Adrenal gland (tissue), 5 donors: ENCODE measurements around the gene IL1RAPL1.

Experiments used
- POLR2A ChIP-seq, 2 donors: fragments of 450-650 bp; IDR thresholded peaks; one replicate each; pipeline ENCODE4 v1.6.1; 2017; ENCODE audit warnings: antibody characterized with exemption in 2 of 2, mild to moderate bottlenecking in 2 of 2, moderate library complexity in 1 of 2
- TF ChIP-seq, protein P1 (sequence below), 6 experiments: fragments of 450-650 bp in 4 of 6; fragments of 200-600 bp in 2 of 6; sonication (generic) in 1 of 6; IDR thresholded peaks; 1 replicate in 5 of 6; 2 replicates in 1 of 6; pipeline versions ENCODE4 v1.5.1 to v1.8.0; 2016 to 2021; ENCODE audit warnings: antibody characterized with exemption in 6 of 6, mild to moderate bottlenecking in 2 of 6, moderate library complexity in 1 of 6
- donor health status: DM: no; HTN: no; CAD: no.

DNA sequence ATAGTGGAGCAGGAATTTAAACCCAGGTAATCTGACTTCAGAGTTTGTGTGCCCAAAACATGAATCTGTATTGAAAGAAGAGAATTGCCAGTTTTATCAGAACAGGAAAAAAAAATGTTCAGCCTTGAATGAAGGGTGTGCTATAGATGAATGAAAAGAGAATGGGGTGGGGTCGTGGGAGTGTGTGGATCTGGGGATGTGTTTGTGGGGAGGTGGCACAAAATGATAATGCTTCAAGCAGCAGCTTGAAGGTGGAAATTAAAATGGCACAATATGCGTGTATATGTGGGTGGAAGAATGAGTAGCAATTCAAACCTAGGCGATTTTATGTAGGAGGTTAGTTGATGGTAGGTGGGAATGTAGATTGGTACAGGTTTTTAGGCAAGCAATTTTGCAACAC lies 122.2 kb downstream of the IL1RAPL1 start:
- TF ChIP-seq, protein P1, sequence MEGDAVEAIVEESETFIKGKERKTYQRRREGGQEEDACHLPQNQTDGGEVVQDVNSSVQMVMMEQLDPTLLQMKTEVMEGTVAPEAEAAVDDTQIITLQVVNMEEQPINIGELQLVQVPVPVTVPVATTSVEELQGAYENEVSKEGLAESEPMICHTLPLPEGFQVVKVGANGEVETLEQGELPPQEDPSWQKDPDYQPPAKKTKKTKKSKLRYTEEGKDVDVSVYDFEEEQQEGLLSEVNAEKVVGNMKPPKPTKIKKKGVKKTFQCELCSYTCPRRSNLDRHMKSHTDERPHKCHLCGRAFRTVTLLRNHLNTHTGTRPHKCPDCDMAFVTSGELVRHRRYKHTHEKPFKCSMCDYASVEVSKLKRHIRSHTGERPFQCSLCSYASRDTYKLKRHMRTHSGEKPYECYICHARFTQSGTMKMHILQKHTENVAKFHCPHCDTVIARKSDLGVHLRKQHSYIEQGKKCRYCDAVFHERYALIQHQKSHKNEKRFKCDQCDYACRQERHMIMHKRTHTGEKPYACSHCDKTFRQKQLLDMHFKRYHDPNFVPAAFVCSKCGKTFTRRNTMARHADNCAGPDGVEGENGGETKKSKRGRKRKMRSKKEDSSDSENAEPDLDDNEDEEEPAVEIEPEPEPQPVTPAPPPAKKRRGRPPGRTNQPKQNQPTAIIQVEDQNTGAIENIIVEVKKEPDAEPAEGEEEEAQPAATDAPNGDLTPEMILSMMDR (IDR thresholded peaks at IDR 0.05) = no peak
- no peak for TF ChIP-seq POLR2A (IDR thresholded peaks at IDR 0.05)
